ENCODE measurements around the gene F7.

DNA sequence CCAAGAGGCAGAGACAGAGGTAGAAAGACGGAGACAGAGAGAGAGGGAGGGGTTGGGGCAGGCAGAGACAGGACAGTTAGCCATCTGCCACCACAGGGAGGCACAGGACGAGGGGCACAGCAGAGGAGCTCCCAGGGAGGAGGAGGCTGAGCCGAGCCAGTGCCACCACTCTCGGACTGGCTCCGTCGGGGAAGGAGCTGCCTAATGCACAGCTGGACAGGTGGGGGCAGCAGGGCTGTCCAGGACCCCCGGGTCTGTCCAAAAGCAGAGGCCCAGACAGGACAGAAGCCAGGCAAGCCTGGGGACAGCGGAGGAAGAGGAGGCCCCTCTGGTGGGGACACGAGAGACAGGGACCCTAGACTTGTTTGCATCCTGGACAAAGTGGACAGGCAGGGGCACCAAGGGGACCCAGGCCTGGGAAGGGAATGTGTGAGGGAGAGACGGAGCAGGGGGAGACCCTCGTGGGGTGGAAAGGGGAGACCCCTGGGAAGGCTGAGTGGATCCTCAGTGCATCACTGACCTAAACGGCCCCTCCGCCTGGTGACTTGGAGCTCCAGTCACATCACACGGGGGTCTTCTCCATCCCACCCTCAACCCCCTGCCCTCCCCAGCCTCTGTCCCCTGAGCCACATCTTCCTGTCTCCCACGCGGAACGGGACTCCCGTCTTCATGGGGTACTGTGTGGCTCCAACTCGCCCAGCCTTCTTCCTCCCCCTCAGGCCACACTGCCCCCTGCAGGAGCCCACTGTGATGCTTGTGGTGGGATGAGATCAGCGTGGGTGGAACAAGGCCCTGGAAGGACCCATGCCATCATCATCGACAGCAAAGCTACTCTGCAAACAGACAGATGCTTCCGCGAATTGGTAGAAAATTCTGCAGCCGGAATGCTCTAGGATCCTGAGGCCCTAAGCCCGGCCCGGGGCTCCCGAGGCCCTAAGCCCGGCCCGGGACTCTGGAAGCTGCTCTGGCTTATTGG, 17.9 kb downstream of the F7 start:
- TF ChIP-seq EZH2phosphoT487 (IDR thresholded peaks at IDR 0.05; ENCODE audit: insufficient read depth, low read depth): no peak
- TF ChIP-seq EZH2 (IDR thresholded peaks at IDR 0.05; ENCODE audit: insufficient read depth, poor library complexity, severe bottlenecking): no peak
